Measurements from ENCODE around the gene TRAF1.

DNA sequence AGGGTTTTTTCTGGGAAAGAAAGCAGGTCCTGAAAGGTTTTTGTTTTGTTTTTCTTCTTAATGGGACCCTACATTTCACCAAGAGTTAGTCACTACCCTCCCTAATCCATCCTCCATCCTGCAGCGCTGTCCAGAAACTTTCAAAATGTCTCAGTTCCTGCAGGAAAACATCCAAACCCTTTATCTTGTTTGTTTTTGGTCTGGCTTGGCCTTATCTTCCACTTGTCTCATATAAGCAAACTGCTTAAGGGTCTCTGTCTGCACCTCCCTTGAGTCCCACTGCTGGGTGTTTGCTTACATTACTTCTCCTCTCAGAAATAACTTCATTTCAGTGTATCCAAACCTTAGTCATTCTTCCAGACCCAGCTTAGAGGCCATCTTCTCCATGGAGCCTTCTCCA is 11.0 kb upstream of the TRAF1 start:
- TF ChIP-seq, protein P1, sequence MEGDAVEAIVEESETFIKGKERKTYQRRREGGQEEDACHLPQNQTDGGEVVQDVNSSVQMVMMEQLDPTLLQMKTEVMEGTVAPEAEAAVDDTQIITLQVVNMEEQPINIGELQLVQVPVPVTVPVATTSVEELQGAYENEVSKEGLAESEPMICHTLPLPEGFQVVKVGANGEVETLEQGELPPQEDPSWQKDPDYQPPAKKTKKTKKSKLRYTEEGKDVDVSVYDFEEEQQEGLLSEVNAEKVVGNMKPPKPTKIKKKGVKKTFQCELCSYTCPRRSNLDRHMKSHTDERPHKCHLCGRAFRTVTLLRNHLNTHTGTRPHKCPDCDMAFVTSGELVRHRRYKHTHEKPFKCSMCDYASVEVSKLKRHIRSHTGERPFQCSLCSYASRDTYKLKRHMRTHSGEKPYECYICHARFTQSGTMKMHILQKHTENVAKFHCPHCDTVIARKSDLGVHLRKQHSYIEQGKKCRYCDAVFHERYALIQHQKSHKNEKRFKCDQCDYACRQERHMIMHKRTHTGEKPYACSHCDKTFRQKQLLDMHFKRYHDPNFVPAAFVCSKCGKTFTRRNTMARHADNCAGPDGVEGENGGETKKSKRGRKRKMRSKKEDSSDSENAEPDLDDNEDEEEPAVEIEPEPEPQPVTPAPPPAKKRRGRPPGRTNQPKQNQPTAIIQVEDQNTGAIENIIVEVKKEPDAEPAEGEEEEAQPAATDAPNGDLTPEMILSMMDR (IDR thresholded peaks at IDR 0.05; ENCODE audit: low read depth, low read length), result no peak
- TF ChIP-seq POLR2A (IDR thresholded peaks at IDR 0.05; ENCODE audit: extremely low read depth, insufficient read length) (no peak), MYC (IDR thresholded peaks at IDR 0.05; ENCODE audit: low read depth, low read length) (no peak)

All from NB4 (cell line).